ENCODE measurements around the gene MCHR2.

DNA sequence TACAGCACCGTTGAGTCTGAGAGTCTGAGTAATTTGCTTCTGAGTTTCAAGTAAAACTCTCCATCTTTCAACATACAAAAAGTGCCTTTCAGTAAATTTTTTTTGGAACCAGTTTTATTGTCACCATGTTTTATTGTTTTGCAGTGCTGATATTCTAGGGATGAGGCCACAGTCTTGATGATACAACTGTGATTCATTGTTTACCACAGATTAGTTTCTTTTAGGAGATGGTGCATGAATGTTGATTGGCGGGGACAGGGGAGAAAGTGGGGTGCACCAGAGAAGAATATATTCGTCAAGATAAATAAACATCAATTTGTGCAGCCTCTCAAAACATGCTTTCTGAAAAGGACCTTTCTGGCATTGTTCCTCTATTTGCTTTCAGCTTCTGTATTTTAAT, 109.0 kb downstream of the MCHR2 start:
- no peak for TF ChIP-seq POLR2A (IDR thresholded peaks at IDR 0.05)
- TF ChIP-seq CTCF (IDR thresholded peaks at IDR 0.05): no peak

All from lower leg skin (tissue), 3 donors.